ENCODE data around the gene HEPHL1.
"Not testable (repeated sequence)": the region's sequence is repeated elsewhere in the genome, so short reads cannot be mapped to it uniquely, and the experiment has no call there.

The HEPHL1 gene

DNA sequence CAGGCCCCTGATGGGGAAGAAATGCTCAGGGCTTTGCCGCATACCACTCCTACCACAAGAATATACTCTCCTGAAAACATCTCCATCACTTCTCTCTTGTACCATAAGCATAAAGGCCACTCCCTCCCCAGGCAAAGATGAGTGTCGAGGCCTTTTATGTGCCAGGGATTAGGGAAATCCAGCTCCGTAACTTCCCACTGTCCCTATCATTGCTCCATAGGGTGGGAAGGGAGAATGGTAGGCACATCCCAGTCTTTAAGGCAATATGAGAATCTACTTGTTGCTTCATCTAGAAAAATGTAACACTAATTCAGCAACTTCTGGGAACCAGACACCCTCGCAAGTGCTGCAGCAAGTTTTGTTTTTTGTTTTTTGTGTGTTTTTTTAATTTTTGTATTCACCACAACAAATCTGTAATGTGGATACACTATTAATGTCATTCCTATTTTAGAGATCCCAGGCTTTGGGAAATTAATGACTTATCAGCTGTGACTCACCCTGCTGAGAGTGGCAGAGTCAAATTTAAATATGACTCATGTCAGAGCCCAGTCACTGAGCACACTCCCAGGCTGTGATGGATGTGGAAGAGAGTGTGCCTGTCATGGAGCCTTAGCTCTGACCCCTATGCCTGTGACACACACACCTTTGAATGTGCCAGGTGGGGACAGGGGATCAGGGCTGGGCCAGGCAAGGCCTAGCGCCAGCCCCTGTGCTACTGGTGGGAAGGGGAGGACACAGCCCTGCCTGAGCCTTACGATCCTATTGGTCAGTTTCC lies 130.9 kb downstream of the HEPHL1 start:
- DNase-seq: no peak

DNA sequence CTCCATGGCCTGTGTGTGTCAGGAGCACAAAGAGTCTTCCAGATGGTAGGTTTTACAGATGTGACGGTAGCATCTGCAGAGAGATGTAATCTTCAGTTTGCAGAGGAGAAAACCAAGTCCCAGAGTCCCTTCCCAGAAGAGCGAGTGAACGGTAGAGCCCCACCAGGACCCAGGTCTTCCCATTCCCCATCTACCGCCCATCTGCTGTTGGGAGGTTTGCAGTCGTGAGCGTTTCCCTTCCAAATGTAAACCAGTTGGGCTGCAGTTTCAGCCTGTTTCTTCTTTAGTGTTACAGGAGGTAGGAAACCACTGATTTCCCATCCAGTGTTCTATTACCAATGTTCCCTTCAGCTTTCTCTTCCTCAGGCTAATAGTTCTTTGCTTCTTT lies 131.5 kb downstream of the HEPHL1 start:
- no peak for DNase-seq

- no peak for DNase-seq
Measured at GRCh38 chr11:94153320-94153719, 132.2 kb downstream of the HEPHL1 start.

- DNase-seq: no peak
Measured at GRCh38 chr11:94154095-94154856, 133.1 kb downstream of the HEPHL1 start.

- not testable (repeated sequence) for DNase-seq
Measured at GRCh38 chr11:94157339-94157738, 136.2 kb downstream of the HEPHL1 start.

All from RPMI8226 (cell line).